Type B pancreatic cell (in vitro differentiated cells): ENCODE measurements around the gene NDE1. TPM values are rescaled to one million over a fixed set of nuclear protein-coding genes. Genes with fewer than 3 reads are reported as not detected.

ENCODE experiments used
- DNase-seq: peaks from one replicate; pipeline ENCODE4 v3.0.0; 2021; ENCODE audit warnings: mixed read lengths; ENCODE audit not compliant: unreplicated experiment; ENCODE audit errors: extremely low spot score
- H3K27ac Mint-ChIP-seq: 2 replicates; pipeline ENCODE4 v1.8.0; 2021; ENCODE audit warnings: mild to moderate bottlenecking, mixed read lengths
- H3K27me3 Mint-ChIP-seq: 2 replicates; pipeline ENCODE4 v1.8.0; 2021; ENCODE audit warnings: mixed read lengths
- H3K36me3 Mint-ChIP-seq: 2 replicates; pipeline ENCODE4 v1.8.0; 2021; ENCODE audit warnings: mixed read lengths
- H3K4me1 Mint-ChIP-seq: one replicate; pipeline ENCODE4 v1.8.0; 2021; ENCODE audit warnings: mixed read lengths; ENCODE audit not compliant: unreplicated experiment
- H3K4me3 Mint-ChIP-seq: 2 replicates; pipeline ENCODE4 v1.8.0; 2021; ENCODE audit warnings: mild to moderate bottlenecking, mixed read lengths
- H3K9me3 Mint-ChIP-seq: 2 replicates; pipeline ENCODE4 v1.8.0; 2021; ENCODE audit warnings: mixed read lengths
- CTCF ChIP-seq: fragments of 200-600 bp; sonication (generic); conservative IDR thresholded peaks from 2 replicates; pipeline ENCODE4 v1.5.0; 2021; ENCODE audit warnings: antibody characterized with exemption, mild to moderate bottlenecking
- total RNA-seq: library from RNA; stranded (reverse); gene quantifications from 2 replicates; pipeline ENCODE4 v1.2.1, GENCODE V29; 2021; ENCODE audit warnings: low replicate concordance

NDE1 gene
- total RNA-seq, 1 donor from 2014 or later, result 76.4 TPM

- no peaks in the 10 kb centered on the region for H3K9me3 Mint-ChIP-seq
- H3K27me3 Mint-ChIP-seq, result peaks cover 4% of the 10 kb centered on the region
These were observed 86.5 kb downstream of the NDE1 start for GRCh38 chr16:15736529-15736928.

DNA sequence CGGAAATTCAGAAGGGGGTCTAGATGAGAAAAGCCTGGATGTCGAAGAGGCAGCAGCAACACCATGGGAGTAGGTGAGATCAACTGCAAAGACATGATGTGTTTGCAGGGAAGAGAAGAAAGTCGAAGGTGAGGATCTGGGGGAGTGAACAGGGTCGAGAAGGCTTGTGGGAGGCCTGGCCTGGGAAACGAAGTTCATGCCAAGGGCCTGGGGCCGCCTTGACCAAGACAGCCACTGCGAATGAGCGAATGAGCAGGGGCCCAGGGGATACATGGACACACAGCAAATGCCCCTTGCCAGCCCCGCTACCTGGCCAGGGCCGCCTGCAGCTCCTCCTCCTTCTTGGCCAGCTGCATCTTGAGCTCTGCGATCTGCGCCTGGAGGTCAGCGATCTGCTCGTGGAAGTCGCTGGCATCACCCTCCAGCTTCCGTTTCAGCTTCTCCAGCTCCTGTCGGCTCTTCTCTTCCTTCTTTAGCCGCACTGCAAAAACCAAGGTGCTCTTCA lies 87.1 kb downstream of the NDE1 start:
- Mint-ChIP-seq H3K36me3 (no peaks in the 10 kb centered on the region), H3K27me3 (peaks cover 4% of the 10 kb centered on the region), H3K4me3 (no peak overlapping the region), H3K9me3 (no peaks in the 10 kb centered on the region), H3K27ac (no peak overlapping the region), H3K4me1 (no peaks in the 10 kb centered on the region)
- no peak for TF ChIP-seq CTCF
- no peak for DNase-seq

More at GRCh38 chr16:15736529-15736928, 86.5 kb downstream of the NDE1 start:
- H3K36me3 Mint-ChIP-seq, result no peaks in the 10 kb centered on the region
- no peak overlapping the region for H3K4me3 Mint-ChIP-seq
- TF ChIP-seq CTCF, result no peak
- DNase-seq, result no peak
- no peak overlapping the region for H3K27ac Mint-ChIP-seq
- no peaks in the 10 kb centered on the region for H3K4me1 Mint-ChIP-seq

DNA sequence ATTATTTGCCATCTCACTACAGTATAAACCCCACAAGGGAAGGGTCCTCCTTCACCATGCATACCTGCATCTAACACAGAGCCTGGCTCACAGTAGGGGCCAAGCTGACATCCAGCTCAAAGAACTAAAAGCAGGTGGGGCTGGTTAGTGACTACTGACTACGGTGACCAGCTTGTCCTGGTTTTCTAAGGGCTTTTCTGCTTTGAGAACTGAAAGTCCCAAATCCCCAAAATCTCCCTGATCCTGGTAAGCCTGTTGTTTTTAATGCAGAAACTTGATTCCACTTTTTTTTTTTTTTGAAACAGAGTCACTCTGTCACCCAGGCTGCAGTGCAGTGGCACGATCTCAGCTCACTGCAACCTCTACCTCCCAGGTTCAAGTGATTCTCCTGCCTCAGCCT lies 89.4 kb downstream of the NDE1 start:
- Mint-ChIP-seq H3K9me3 (no peaks in the 10 kb centered on the region), H3K4me1 (no peaks in the 10 kb centered on the region), H3K36me3 (no peaks in the 10 kb centered on the region), H3K27ac (no peak overlapping the region), H3K27me3 (peaks cover 4% of the 10 kb centered on the region), H3K4me3 (no peak overlapping the region)
- TF ChIP-seq CTCF, result no peak
- DNase-seq, result no peak

- no peaks in the 10 kb centered on the region for H3K36me3 Mint-ChIP-seq
- H3K27me3 Mint-ChIP-seq, result peaks cover 4% of the 10 kb centered on the region
- no peak overlapping the region for H3K27ac Mint-ChIP-seq
- H3K9me3 Mint-ChIP-seq, result no peaks in the 10 kb centered on the region
- H3K4me3 Mint-ChIP-seq, result no peak overlapping the region
- no peaks in the 10 kb centered on the region for H3K4me1 Mint-ChIP-seq
- TF ChIP-seq CTCF, result no peak
- no peak for DNase-seq
These were observed 89.9 kb downstream of the NDE1 start for GRCh38 chr16:15739950-15740349.

- Mint-ChIP-seq H3K9me3 (no peaks in the 10 kb centered on the region), H3K27me3 (no peaks in the 10 kb centered on the region), H3K36me3 (no peaks in the 10 kb centered on the region), H3K4me1 (no peaks in the 10 kb centered on the region), H3K4me3 (no peak overlapping the region), H3K27ac (no peak overlapping the region)
- no peak for TF ChIP-seq CTCF
- DNase-seq, result no peak
These were observed 91.3 kb downstream of the NDE1 start for GRCh38 chr16:15741207-15741871.
